K562 (cell line): ENCODE measurements around the gene CD22. TPM values are rescaled to one million over a fixed set of nuclear protein-coding genes. Genes with fewer than 3 reads are reported as not detected.
A peak's percentile ranks its signal among the peaks of the same experiment; 100 is the strongest.

Experiments
- ATAC-seq: fragments of 200-7000 bp; cut with Tn5 transposase; 3 replicates; pipeline ENCODE4 v1.9.1; 2020; ENCODE audit warnings: moderate library complexity
- BruUV-seq: library from RNA; stranded (reverse); fragments of 400-500 nt; replicated peaks from 2 replicates; lab custom pipeline; 2021; lab: Mats Ljungman, UMichigan
- CTCF ChIA-PET: fragments of 300-600 bp; formaldehyde crosslinking; extraction: SDS; loops from one replicate; lab custom pipeline; 2021; ENCODE audit warnings: low intra/inter-chr PET ratio; lab: Yijun Ruan, JAX
- POLR2A ChIA-PET: fragments of 300-600, 350-650 bp; sonication (Branson Sonifier 250); formaldehyde crosslinking; extraction: SDS; loops from one replicate; lab custom pipeline; 2021; ENCODE audit warnings: antibody characterized with exemption, inconsistent platforms; lab: Yijun Ruan, JAX
- DNase-seq, 4 experiments: peaks; one replicate each; pipeline versions ENCODE4 v3.0.0 to v3.0.0-alpha.2; 2011 to 2018; ENCODE audit warnings: low spot score in 3 of 4, mixed read lengths in 3 of 4; ENCODE audit errors: extremely low read depth in 1 of 4
- FAIRE-seq: peaks from 2 replicates; lab custom pipeline; 2011; peaks lifted over from hg19 to GRCh38; lab: Jason Lieb, UNC
- H2AFZ ChIP-seq: 2 replicates; pipeline ENCODE4 v1.6.0; 2011; ENCODE audit warnings: low read depth, low read length, control low read depth, inconsistent platforms
- H3K27ac ChIP-seq: fragments of 200-600 bp; 3 replicates; pipeline ENCODE4 v1.8.0; 2011; ENCODE audit warnings: low read depth, mild to moderate bottlenecking, control low read depth, inconsistent platforms, low read length, moderate library complexity, mixed read lengths; ENCODE audit errors: extremely low read depth
- H3K27me3 ChIP-seq, 2 experiments: fragments of 300-600 bp in 1 of 2; 2 replicates in 1 of 2; 3 replicates in 1 of 2; pipeline versions ENCODE4 v1.6.0 to v1.8.0; 2011; ENCODE audit warnings: inconsistent platforms in 2 of 2, low read length in 2 of 2, mild to moderate bottlenecking in 1 of 2, mixed read lengths in 1 of 2, moderate library complexity in 1 of 2; ENCODE audit not compliant: control insufficient read depth in 2 of 2, insufficient read depth in 2 of 2
- H3K36me3 ChIP-seq: fragments of 300-600 bp; 3 replicates; pipeline ENCODE4 v1.8.0; 2011; ENCODE audit warnings: mild to moderate bottlenecking, low read length, inconsistent platforms; ENCODE audit not compliant: control insufficient read depth, insufficient read depth
- H3K4me1 ChIP-seq, 2 experiments: fragments of 200-600 bp in 1 of 2; replicated peaks in 1 of 2; 2 replicates in 1 of 2; 3 replicates in 1 of 2; pipeline versions ENCODE4 v1.5.1 to v1.8.0; 2011; ENCODE audit warnings: inconsistent platforms in 2 of 2, low read length in 2 of 2, mild to moderate bottlenecking in 1 of 2, mixed read lengths in 1 of 2, moderate library complexity in 1 of 2; ENCODE audit not compliant: control insufficient read depth in 2 of 2, insufficient read depth in 2 of 2
- H3K4me2 ChIP-seq: 2 replicates; pipeline ENCODE4 v1.6.1; 2011; ENCODE audit warnings: low read length, control low read depth, inconsistent platforms, mixed read lengths; ENCODE audit not compliant: insufficient read depth
- H3K4me3 ChIP-seq: fragments of 200-600 bp; sonication (generic), shearing (Covaris generic); 2 replicates; pipeline ENCODE4 v1.5.1; 2016; ENCODE audit warnings: control low read depth, inconsistent platforms
- H3K79me2 ChIP-seq: fragments of 200-600 bp; 3 replicates; pipeline ENCODE4 v1.8.0; 2011; ENCODE audit warnings: low read length, inconsistent platforms; ENCODE audit not compliant: control insufficient read depth, insufficient read depth
- H3K9ac ChIP-seq, 2 experiments: 2 replicates each; pipeline versions ENCODE4 v1.6.0 to v1.6.1; 2011; ENCODE audit warnings: low read depth in 2 of 2, low read length in 2 of 2, control low read depth in 1 of 2, inconsistent platforms in 1 of 2, mild to moderate bottlenecking in 1 of 2, mixed read lengths in 1 of 2; ENCODE audit not compliant: insufficient read depth in 1 of 2
- H3K9me1 ChIP-seq: one replicate; pipeline ENCODE4 v1.6.0; 2011; ENCODE audit warnings: inconsistent platforms, mild to moderate bottlenecking, low read length, moderate library complexity; ENCODE audit not compliant: control insufficient read depth, insufficient read depth
- H3K9me3 ChIP-seq: replicated peaks from 2 replicates; pipeline ENCODE4 v1.5.1; 2011; ENCODE audit warnings: low read depth, low read length, inconsistent platforms; ENCODE audit not compliant: control insufficient read depth, insufficient read depth
- H4K20me1 ChIP-seq: replicated peaks from 2 replicates; pipeline ENCODE4 v1.6.1; 2011; ENCODE audit warnings: low read length, inconsistent platforms, mixed read lengths; ENCODE audit not compliant: control insufficient read depth, insufficient read depth
- BRD9 ChIP-seq: fragments of 450-650 bp; IDR thresholded peaks from 2 replicates; pipeline ENCODE4 v1.6.1; 2018; ENCODE audit warnings: low read depth; ENCODE audit not compliant: partially characterized antibody
- CBFB ChIP-seq: sonication (generic); formaldehyde crosslinking; IDR thresholded peaks from 2 replicates; pipeline ENCODE4 v1.4.0; 2020; ENCODE audit warnings: mild to moderate bottlenecking, missing genetic modification reagents
- CHCHD3 ChIP-seq: fragments of 250-450 bp; sonication (Bioruptor Pico); IDR thresholded peaks from 2 replicates; pipeline ENCODE4 v2.1.2; 2022; ENCODE audit warnings: mild to moderate bottlenecking
- FOXA3 ChIP-seq, 2 experiments: fragments of 450-650 bp in 1 of 2; sonication (generic) in 1 of 2; formaldehyde crosslinking; IDR thresholded peaks in 1 of 2; conservative IDR thresholded peaks in 1 of 2; 2 replicates each; pipeline versions ENCODE4 v1.4.0 to v1.8.0; 2020 to 2022; ENCODE audit warnings: mild to moderate bottlenecking in 2 of 2, missing genetic modification reagents in 1 of 2
- PTRF ChIP-seq: fragments of 450-650 bp; IDR thresholded peaks from 2 replicates; pipeline ENCODE4 v1.6.1; 2016; ENCODE audit warnings: mild to moderate bottlenecking, missing genetic modification characterization, missing compliant biosample characterization
- TAF9B ChIP-seq: fragments of 450-650 bp; IDR thresholded peaks from 2 replicates; pipeline ENCODE4 v1.6.1; 2018; ENCODE audit warnings: mild to moderate bottlenecking; ENCODE audit not compliant: partially characterized antibody
- TCF7L2 ChIP-seq: fragments of 150-350 bp; IDR thresholded peaks from 2 replicates; pipeline ENCODE4 v1.6.1; 2016; ENCODE audit warnings: low read depth, mild to moderate bottlenecking, low read length, moderate library complexity
- TEAD1 ChIP-seq, 2 experiments: fragments of 450-650 bp in 1 of 2; sonication (generic) in 1 of 2; formaldehyde crosslinking; IDR thresholded peaks; 2 replicates each; pipeline versions ENCODE4 v1.4.0 to v1.8.0; 2020 to 2022; ENCODE audit warnings: mild to moderate bottlenecking in 2 of 2, missing genetic modification reagents in 1 of 2
- ZC3H4 ChIP-seq: sonication (generic); formaldehyde crosslinking; IDR thresholded peaks from 2 replicates; pipeline ENCODE4 v1.9.0; 2021; ENCODE audit warnings: missing genetic modification reagents, borderline replicate concordance
- ZFP36 ChIP-seq: fragments of 150-350 bp; IDR thresholded peaks from 2 replicates; pipeline ENCODE4 v1.6.1; 2018; ENCODE audit warnings: low read length, low read depth; ENCODE audit not compliant: partially characterized antibody
- ZNF124 ChIP-seq: sonication (generic); formaldehyde crosslinking; IDR thresholded peaks from 2 replicates; pipeline ENCODE4 v1.8.1; 2022; ENCODE audit warnings: missing genetic modification reagents
- WGBS: fragments of 100-300 bp; shearing (Covaris generic); methylation state at CpG from one replicate; pipeline ENCODE4 v1.1.6; 2016; ENCODE audit warnings: low coverage, mixed read lengths; ENCODE audit not compliant: insufficient coverage; ENCODE audit errors: missing lambda C conversion rate; 5-methylcytosine and 5-hydroxymethylcytosine counted together
- in situ Hi-C: fragments of 300-500 bp; cut with MboI; formaldehyde crosslinking; loops from 4 replicates; pipeline ENCODE4 v1.15.0; 2018; ENCODE audit warnings: inconsistent platforms, mixed read lengths
- intact Hi-C: fragments of 100-400 bp; cut with micrococcal nuclease; formaldehyde crosslinking; loops from 2 replicates; pipeline ENCODE4 v1.14.2; 2022
- polyA plus RNA-seq, 8 experiments: library from polyadenylated mRNA; depleted of rRNA in 4 of 8; stranded (reverse) in 5 of 8; unstranded in 3 of 8; fragments of >200 nt; fragmentation: Nextera tagmentation in 2 of 8; fragmentation: Illumina TruSeq in 1 of 8; extraction: Ambion mirVana in 2 of 8; extraction: Trizol in 1 of 8; gene quantifications; 2 replicates each; pipeline versions ENCODE4 v1.2.1 to v1.2.3, GENCODE V29; 2011 to 2014; ENCODE audit warnings: inconsistent platforms in 1 of 8, missing spikeins in 1 of 8
- total RNA-seq, 7 experiments: library from RNA; depleted of rRNA in 6 of 7; stranded (reverse); fragments of >200 nt in 6 of 7; fragmentation: Illumina TruSeq in 2 of 7; extraction: Trizol in 2 of 7; gene quantifications; 2 replicates each; pipeline versions ENCODE4 v1.2.1 to v1.2.3, GENCODE V29; 2011 to 2021; ENCODE audit warnings: low replicate concordance in 1 of 7
- TF ChIP-seq, protein P1 (sequence below): fragments of 150-350 bp; IDR thresholded peaks from 2 replicates; pipeline ENCODE4 v1.6.1; 2014; ENCODE audit warnings: low read depth, mild to moderate bottlenecking, low read length, borderline replicate concordance
- TF ChIP-seq, protein P2 (sequence below): sonication (generic); formaldehyde crosslinking; IDR thresholded peaks from 2 replicates; pipeline ENCODE4 v1.8.1; 2023; ENCODE audit warnings: mild to moderate bottlenecking, missing genetic modification reagents, moderate library complexity

CD22 gene
- total and polyA plus RNA-seq, 9 of the 15 experiments (the other 6 are each of a cell fraction or from before 2014, with no cell fraction given): 0.29 to 5.0 (median 3.5) TPM

DNA sequence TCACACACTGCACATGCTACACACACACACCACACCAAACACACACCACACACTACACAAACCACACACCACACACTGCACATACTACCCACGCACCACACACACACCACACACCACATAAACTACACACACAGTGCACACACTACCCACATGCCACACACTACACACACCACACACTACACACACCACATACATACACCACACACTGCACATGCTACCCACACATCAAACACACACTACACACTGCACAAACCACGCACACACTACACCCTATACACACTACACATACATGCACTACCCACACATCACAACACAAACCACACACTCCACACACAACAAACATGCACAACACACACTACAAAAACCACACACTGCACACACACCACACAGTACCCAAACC is 31.1 kb upstream of the CD22 start:
- intact Hi-C loops (no loop called here), in situ Hi-C loops (no loop called here)
- Histone ChIP-seq H3K36me3 (no peaks in the 10 kb centered on the region), H3K27ac (peak overlapping the region; percentile 20; the same call in 1 of the 3 replicates), H4K20me1 (no peaks in the 10 kb centered on the region), H3K4me2 (no peak overlapping the region; the same call in 1 of the 2 replicates), H3K9me3 (no peaks in the 10 kb centered on the region), H3K4me1 (peaks cover 46 to 69% of the 10 kb centered on the region in 2 experiments), H2AFZ (no peak overlapping the region), H3K9me1 (peaks cover 6% of the 10 kb centered on the region), H3K79me2 (no peaks in the 10 kb centered on the region), H3K27me3 (peaks cover 2 to 4% of the 10 kb centered on the region in 2 experiments; a peak in 2 of 5 replicates), H3K4me3 (no peak overlapping the region), H3K9ac (no peak overlapping the region)
- ATAC-seq (no peak), DNase-seq (no peak), FAIRE-seq (no peak)
- BruUV-seq: no TSS peak
- WGBS: 76% methylated on average over 2 of the region's 2 CpGs
- ChIA-PET CTCF (no interaction called here), POLR2A (no interaction called here)
- TF ChIP-seq TEAD1 (CRISPR knock-in tag; IDR thresholded peaks at IDR 0.05) (no peak), ZNF124 (CRISPR knock-in tag) (no peak), TCF7L2 (no peak), CBFB (CRISPR knock-in tag) (peak; percentile 59; the same call in 1 of the 2 replicates), ZC3H4 (CRISPR knock-in tag) (peak; percentile 69), BRD9 (no peak), CHCHD3 (CRISPR knock-in tag) (no peak), PTRF (tag) (no peak), ZFP36 (no peak), FOXA3 (CRISPR knock-in tag; conservative IDR thresholded peaks at IDR 0.05 in 1 of 2, IDR thresholded peaks at IDR 0.05 in 1 of 2) (no peak), TAF9B (no peak)
- TF ChIP-seq, protein P1, sequence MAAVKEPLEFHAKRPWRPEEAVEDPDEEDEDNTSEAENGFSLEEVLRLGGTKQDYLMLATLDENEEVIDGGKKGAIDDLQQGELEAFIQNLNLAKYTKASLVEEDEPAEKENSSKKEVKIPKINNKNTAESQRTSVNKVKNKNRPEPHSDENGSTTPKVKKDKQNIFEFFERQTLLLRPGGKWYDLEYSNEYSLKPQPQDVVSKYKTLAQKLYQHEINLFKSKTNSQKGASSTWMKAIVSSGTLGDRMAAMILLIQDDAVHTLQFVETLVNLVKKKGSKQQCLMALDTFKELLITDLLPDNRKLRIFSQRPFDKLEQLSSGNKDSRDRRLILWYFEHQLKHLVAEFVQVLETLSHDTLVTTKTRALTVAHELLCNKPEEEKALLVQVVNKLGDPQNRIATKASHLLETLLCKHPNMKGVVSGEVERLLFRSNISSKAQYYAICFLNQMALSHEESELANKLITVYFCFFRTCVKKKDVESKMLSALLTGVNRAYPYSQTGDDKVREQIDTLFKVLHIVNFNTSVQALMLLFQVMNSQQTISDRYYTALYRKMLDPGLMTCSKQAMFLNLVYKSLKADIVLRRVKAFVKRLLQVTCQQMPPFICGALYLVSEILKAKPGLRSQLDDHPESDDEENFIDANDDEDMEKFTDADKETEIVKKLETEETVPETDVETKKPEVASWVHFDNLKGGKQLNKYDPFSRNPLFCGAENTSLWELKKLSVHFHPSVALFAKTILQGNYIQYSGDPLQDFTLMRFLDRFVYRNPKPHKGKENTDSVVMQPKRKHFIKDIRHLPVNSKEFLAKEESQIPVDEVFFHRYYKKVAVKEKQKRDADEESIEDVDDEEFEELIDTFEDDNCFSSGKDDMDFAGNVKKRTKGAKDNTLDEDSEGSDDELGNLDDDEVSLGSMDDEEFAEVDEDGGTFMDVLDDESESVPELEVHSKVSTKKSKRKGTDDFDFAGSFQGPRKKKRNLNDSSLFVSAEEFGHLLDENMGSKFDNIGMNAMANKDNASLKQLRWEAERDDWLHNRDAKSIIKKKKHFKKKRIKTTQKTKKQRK: no peak
- TF ChIP-seq, protein P2, sequence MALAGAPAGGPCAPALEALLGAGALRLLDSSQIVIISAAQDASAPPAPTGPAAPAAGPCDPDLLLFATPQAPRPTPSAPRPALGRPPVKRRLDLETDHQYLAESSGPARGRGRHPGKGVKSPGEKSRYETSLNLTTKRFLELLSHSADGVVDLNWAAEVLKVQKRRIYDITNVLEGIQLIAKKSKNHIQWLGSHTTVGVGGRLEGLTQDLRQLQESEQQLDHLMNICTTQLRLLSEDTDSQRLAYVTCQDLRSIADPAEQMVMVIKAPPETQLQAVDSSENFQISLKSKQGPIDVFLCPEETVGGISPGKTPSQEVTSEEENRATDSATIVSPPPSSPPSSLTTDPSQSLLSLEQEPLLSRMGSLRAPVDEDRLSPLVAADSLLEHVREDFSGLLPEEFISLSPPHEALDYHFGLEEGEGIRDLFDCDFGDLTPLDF (CRISPR knock-in tag): no peak
